Measurements from ENCODE around the gene FAM83E. TPM values are rescaled to one million over a fixed set of nuclear protein-coding genes. Genes with fewer than 3 reads are reported as not detected.

FAM83E gene
- total and polyA plus RNA-seq, 2 of the 8 experiments (the other 6 are each of a cell fraction or from before 2014, with no cell fraction given) = 1.8 to 5.3 TPM

GRCh38 chr19:48634424-48635262 is 19.8 kb upstream of the FAM83E start:
- ChIA-PET POLR2A (ENCODE audit: partially characterized antibody) (interaction anchor here (0.6 to 30.9 kb wide), 5 partner anchors 11 to 324 kb away, joined by 3 to 788 read pairs (median 3); partner anchors contain the start of genes CA11, FAM83E, NUCB1 and RPL18), CTCF (ENCODE audit: partially characterized antibody) (interaction anchor here (0.6 to 1.5 kb wide), 3 partner anchors 11 to 100 kb away, joined by 3 to 4 read pairs (median 3); no protein-coding TSS in a partner anchor)
- peak overlapping the region; percentile 59 to 94 for H3K4me2 ChIP-seq (ENCODE audit: insufficient read depth in 1 of 2, low read depth in 2 of 2, low read length in 2 of 2)
- peaks cover 30% of the 10 kb centered on the region for H3K23me2 ChIP-seq (ENCODE audit: low read depth, low read length)
- no peaks in the 10 kb centered on the region for H3K9me3 ChIP-seq (ENCODE audit: insufficient read depth in 2 of 2, low read depth in 1 of 2, low read length in 1 of 2)
- peaks cover 0 to 2% (median 0%) of the 10 kb centered on the region in 4 experiments; a peak in 2 of 7 replicates for H3K27me3 ChIP-seq (replicated peaks in 1 of 4; ENCODE audit: control insufficient read depth in 3 of 4, extremely low read depth in 1 of 4, insufficient read depth in 3 of 4, low read length in 3 of 4)
- peak overlapping the region; percentile 5; the same call in 1 of the 2 replicates for H2BK5ac ChIP-seq (ENCODE audit: low read depth, low read length)
- peak overlapping the region; percentile 22 to 74 (median 47); a peak in 6 of 8 replicates for H3K4me3 ChIP-seq (ENCODE audit: extremely low read depth in 1 of 4, insufficient read depth in 2 of 4, low read depth in 3 of 4, low read length in 4 of 4)
- no peaks in the 10 kb centered on the region for H3K36me3 ChIP-seq (ENCODE audit: control insufficient read depth in 2 of 4, insufficient read depth in 4 of 4, low read length in 3 of 4)
- H3K18ac ChIP-seq (ENCODE audit: extremely low read depth, low read length) = peak overlapping the region; percentile 91
- H3K9ac ChIP-seq (replicated peaks in 1 of 4; ENCODE audit: extremely low read depth in 1 of 4, low read depth in 3 of 4, low read length in 3 of 4) = peak overlapping the region in 1 of 4 experiments; percentile 17; a peak in 1 of 7 replicates
- FAIRE-seq (peak; percentile 66), DNase-seq (ENCODE audit: low read depth in 1 of 2, low spot score in 2 of 2) (peak; percentile 90 to 97)
- H3K56ac ChIP-seq (replicated peaks; ENCODE audit: insufficient read length, low read depth, low read length) = no peak overlapping the region
- no peak overlapping the region for H3K4ac ChIP-seq (replicated peaks; ENCODE audit: insufficient read length, low read depth, low read length)
- H4K91ac ChIP-seq (replicated peaks; ENCODE audit: insufficient read length, low read length) = peak overlapping the region; percentile 11
- no peaks in the 10 kb centered on the region for H3K79me2 ChIP-seq (ENCODE audit: control insufficient read depth in 1 of 2, insufficient read depth in 2 of 2, low read length in 2 of 2)
- H4K8ac ChIP-seq (ENCODE audit: extremely low read depth, insufficient read depth, low read length) = no peak overlapping the region
- no peak overlapping the region for H2AK5ac ChIP-seq (ENCODE audit: low read depth, low read length)
- H3K14ac ChIP-seq (ENCODE audit: insufficient read length) = no peak overlapping the region
- H2AFZ ChIP-seq (ENCODE audit: low read length) = no peak overlapping the region
- H3K79me1 ChIP-seq (ENCODE audit: low read depth, low read length) = no peaks in the 10 kb centered on the region
- H2BK12ac ChIP-seq (ENCODE audit: low read depth, low read length) = no peak overlapping the region
- no peak overlapping the region for H3K27ac ChIP-seq (ENCODE audit: low read depth, low read length)
- H2BK120ac ChIP-seq (replicated peaks; ENCODE audit: low read depth, low read length) = no peak overlapping the region
- H3K4me1 ChIP-seq (replicated peaks in 1 of 4; ENCODE audit: control insufficient read depth in 3 of 4, insufficient read depth in 4 of 4, low read length in 3 of 4) = peaks cover 9 to 33% (median 28%) of the 10 kb centered on the region in 4 experiments
- H2BK20ac ChIP-seq (ENCODE audit: low read length) = 0 out of 2 replicates have a peak overlapping the region, but pooled peaks have one; percentile 61
- no peak overlapping the region for H2BK15ac ChIP-seq (ENCODE audit: low read length)
- H4K5ac ChIP-seq (ENCODE audit: insufficient read length, low read depth, low read length) = no peak overlapping the region
- whole genome bisulfite sequencing, 2 experiments (ENCODE audit: extremely low coverage in 1 of 2, insufficient coverage in 1 of 2, insufficient read length in 1 of 2, insufficient replicate concordance in 2 of 2, low coverage in 1 of 2, low lambda C conversion rate in 2 of 2, missing lambda C conversion rate in 1 of 2) = 20% methylated on average over 21 of the region's 37 CpGs; no CpG with 5 or more reads in 1 of the 2 experiments
- H3K23ac ChIP-seq (ENCODE audit: insufficient read length) = no peak overlapping the region
- peaks cover 0 to 4% of the 10 kb centered on the region in 2 experiments for H4K20me1 ChIP-seq (replicated peaks in 1 of 2; ENCODE audit: control insufficient read depth in 1 of 2, insufficient read depth in 2 of 2, low read length in 2 of 2)
- no peak for TF ChIP-seq BACH1 (IDR thresholded peaks at IDR 0.05; ENCODE audit: low read length)
- no peak for TF ChIP-seq EP300 (IDR thresholded peaks at IDR 0.05; ENCODE audit: borderline replicate concordance in 1 of 2, low read depth in 2 of 2, low read length in 2 of 2)
- 0 out of 2 replicates have a peak, but pooled peaks have one; percentile 47 for TF ChIP-seq TCF12 (IDR thresholded peaks at IDR 0.05; ENCODE audit: low read depth, low read length)
- TF ChIP-seq POLR2AphosphoS5 (IDR thresholded peaks at IDR 0.05; ENCODE audit: low read depth, low read length) = peak; percentile 79
- peak; percentile 98 for TF ChIP-seq TEAD4 (IDR thresholded peaks at IDR 0.05; ENCODE audit: low read depth, low read length)
- TF ChIP-seq MAX (IDR thresholded peaks at IDR 0.05) = peak; percentile 87
- no peak for TF ChIP-seq YY1 (IDR thresholded peaks at IDR 0.05; ENCODE audit: low read depth, low read length)
- peak; percentile 28 for TF ChIP-seq ASH2L (IDR thresholded peaks at IDR 0.05; ENCODE audit: low read length)
- TF ChIP-seq JUND (IDR thresholded peaks at IDR 0.05; ENCODE audit: low read length) = no peak
- TF ChIP-seq POLR2A (IDR thresholded peaks at IDR 0.05; ENCODE audit: control extremely low read depth in 1 of 2, low read depth in 2 of 2, low read length in 2 of 2) = peak in 1 of 2 experiments; percentile 69; a peak in 1 of 3 replicates
- TF ChIP-seq SP1 (IDR thresholded peaks at IDR 0.05; ENCODE audit: low read depth, low read length) = peak; percentile 65; the same call in 1 of the 2 replicates
